H1 (cell line): ENCODE measurements around the gene PPEF2. TPM values are rescaled to one million over a fixed set of nuclear protein-coding genes. Genes with fewer than 3 reads are reported as not detected.

ENCODE experiments used
- CTCF ChIA-PET: fragments of 300-600 bp; sonication (Branson Sonifier 250); formaldehyde crosslinking; loops from one replicate; lab custom pipeline; 2021; ENCODE audit not compliant: partially characterized antibody; lab: Charles Lee
- POLR2A ChIA-PET: fragments of 300-600 bp; sonication (Branson Sonifier 250); formaldehyde crosslinking; loops from one replicate; lab custom pipeline; 2021; ENCODE audit warnings: inconsistent platforms; ENCODE audit not compliant: partially characterized antibody; lab: Charles Lee
- DNase-seq, 2 experiments: peaks; one replicate each; pipeline versions ENCODE4 v3.0.0 to v3.0.0-alpha.2; 2010 to 2022; ENCODE audit warnings: low spot score in 2 of 2, low read depth in 1 of 2, mixed read lengths in 1 of 2
- FAIRE-seq: peaks from 2 replicates; lab custom pipeline; 2011; peaks lifted over from hg19 to GRCh38; lab: Jason Lieb, UNC
- H2AFZ ChIP-seq: 2 replicates; pipeline ENCODE4 v1.8.1; 2012; ENCODE audit warnings: low read length, inconsistent platforms
- H2AK5ac ChIP-seq: 2 replicates; pipeline ENCODE4 v1.6.1; 2013; ENCODE audit warnings: low read depth, low read length
- H2BK120ac ChIP-seq: replicated peaks from 2 replicates; pipeline ENCODE3; 2013; ENCODE audit warnings: low read depth, low read length, inconsistent platforms
- H2BK12ac ChIP-seq: 2 replicates; pipeline ENCODE4 v1.6.1; 2013; ENCODE audit warnings: low read depth, low read length
- H2BK15ac ChIP-seq: 2 replicates; pipeline ENCODE4 v1.6.1; 2013; ENCODE audit warnings: low read length
- H2BK20ac ChIP-seq: 2 replicates; pipeline ENCODE4 v1.6.1; 2013; ENCODE audit warnings: low read length
- H2BK5ac ChIP-seq: 2 replicates; pipeline ENCODE4 v1.6.1; 2013; ENCODE audit warnings: low read depth, low read length
- H3K14ac ChIP-seq: 2 replicates; pipeline ENCODE4 v1.6.1; 2013; ENCODE audit warnings: inconsistent platforms; ENCODE audit not compliant: insufficient read length
- H3K18ac ChIP-seq: 2 replicates; pipeline ENCODE4 v1.6.1; 2013; ENCODE audit warnings: low read length; ENCODE audit errors: extremely low read depth
- H3K23ac ChIP-seq: 2 replicates; pipeline ENCODE4 v1.6.1; 2013; ENCODE audit warnings: inconsistent platforms; ENCODE audit not compliant: insufficient read length
- H3K23me2 ChIP-seq: 2 replicates; pipeline ENCODE4 v1.6.1; 2013; ENCODE audit warnings: low read depth, low read length
- H3K27ac ChIP-seq: 2 replicates; pipeline ENCODE4 v1.6.1; 2011; ENCODE audit warnings: low read depth, low read length, inconsistent platforms
- H3K27me3 ChIP-seq, 4 experiments: replicated peaks in 1 of 4; 1 replicate in 1 of 4; 2 replicates in 3 of 4; pipeline versions ENCODE4 v1.6.1 to v1.8.1; 2011 to 2013; ENCODE audit warnings: low read length in 3 of 4, mild to moderate bottlenecking in 3 of 4, inconsistent platforms in 2 of 4, mixed read lengths in 2 of 4, moderate library complexity in 1 of 4; ENCODE audit not compliant: control insufficient read depth in 3 of 4, insufficient read depth in 3 of 4; ENCODE audit errors: extremely low read depth in 1 of 4
- H3K36me3 ChIP-seq, 4 experiments: 2 replicates each; pipeline versions ENCODE4 v1.6.1 to v1.8.1; 2011 to 2013; ENCODE audit warnings: mild to moderate bottlenecking in 4 of 4, low read length in 3 of 4, moderate library complexity in 2 of 4, control low read depth in 1 of 4, inconsistent platforms in 1 of 4; ENCODE audit not compliant: insufficient read depth in 4 of 4, control insufficient read depth in 2 of 4
- H3K4ac ChIP-seq: replicated peaks from 2 replicates; pipeline ENCODE3; 2013; ENCODE audit warnings: low read length, low read depth, mixed read lengths, inconsistent platforms; ENCODE audit not compliant: insufficient read length
- H3K4me1 ChIP-seq, 4 experiments: replicated peaks in 1 of 4; 1 replicate in 1 of 4; 2 replicates in 3 of 4; pipeline versions ENCODE4 v1.6.1 to v1.8.1; 2011 to 2013; ENCODE audit warnings: low read length in 3 of 4, inconsistent platforms in 2 of 4, mixed read lengths in 1 of 4; ENCODE audit not compliant: insufficient read depth in 4 of 4, control insufficient read depth in 3 of 4
- H3K4me2 ChIP-seq, 2 experiments: 2 replicates each; pipeline versions ENCODE4 v1.6.1 to v1.8.1; 2011 to 2013; ENCODE audit warnings: low read depth in 2 of 2, low read length in 2 of 2, control low read depth in 1 of 2, inconsistent platforms in 1 of 2, mild to moderate bottlenecking in 1 of 2; ENCODE audit not compliant: insufficient read depth in 1 of 2
- H3K4me3 ChIP-seq, 4 experiments: fragments of 200-600, 300-600 bp in 1 of 4; sonication (generic), shearing (Covaris generic), sonication (Bioruptor Twin) in 1 of 4; 2 replicates each; pipeline versions ENCODE4 v1.5.1 to v1.8.1; 2011 to 2016; ENCODE audit warnings: low read length in 4 of 4, low read depth in 3 of 4, control low read depth in 2 of 4, inconsistent platforms in 2 of 4, mild to moderate bottlenecking in 2 of 4, mixed read lengths in 1 of 4, moderate library complexity in 1 of 4; ENCODE audit not compliant: insufficient read depth in 2 of 4; ENCODE audit errors: extremely low read depth in 1 of 4
- H3K56ac ChIP-seq: replicated peaks from 2 replicates; pipeline ENCODE3; 2013; ENCODE audit warnings: low read depth, mild to moderate bottlenecking, mixed read lengths, low read length, inconsistent platforms; ENCODE audit not compliant: insufficient read length
- H3K79me1 ChIP-seq: 2 replicates; pipeline ENCODE4 v1.6.1; 2013; ENCODE audit warnings: low read depth, low read length, control low read depth
- H3K79me2 ChIP-seq, 2 experiments: 2 replicates each; pipeline versions ENCODE4 v1.6.1 to v1.8.1; 2012 to 2013; ENCODE audit warnings: low read length in 2 of 2, mild to moderate bottlenecking in 2 of 2, inconsistent platforms in 1 of 2; ENCODE audit not compliant: insufficient read depth in 2 of 2, control insufficient read depth in 1 of 2
- H3K9ac ChIP-seq, 4 experiments: replicated peaks in 1 of 4; 1 replicate in 1 of 4; 2 replicates in 3 of 4; pipeline versions ENCODE4 v1.6.1 to v1.8.1; 2011 to 2013; ENCODE audit warnings: low read depth in 3 of 4, low read length in 3 of 4, control low read depth in 2 of 4, mild to moderate bottlenecking in 2 of 4, moderate library complexity in 2 of 4, inconsistent platforms in 1 of 4; ENCODE audit errors: extremely low read depth in 1 of 4
- H3K9me3 ChIP-seq, 2 experiments: 2 replicates each; pipeline versions ENCODE4 v1.6.1 to v1.8.1; 2012 to 2013; ENCODE audit warnings: mild to moderate bottlenecking in 2 of 2, moderate library complexity in 2 of 2, control low read depth in 1 of 2, inconsistent platforms in 1 of 2, low read depth in 1 of 2, low read length in 1 of 2, mixed read lengths in 1 of 2; ENCODE audit not compliant: insufficient read depth in 2 of 2
- H4K20me1 ChIP-seq, 2 experiments: replicated peaks in 1 of 2; 2 replicates each; pipeline versions ENCODE3 to v1.8.1; 2011 to 2013; ENCODE audit warnings: inconsistent platforms in 2 of 2, low read length in 2 of 2, mild to moderate bottlenecking in 1 of 2; ENCODE audit not compliant: insufficient read depth in 2 of 2, control insufficient read depth in 1 of 2
- H4K5ac ChIP-seq: 2 replicates; pipeline ENCODE4 v1.6.1; 2013; ENCODE audit warnings: low read length, low read depth, mixed read lengths, inconsistent platforms; ENCODE audit not compliant: insufficient read length
- H4K8ac ChIP-seq: 2 replicates; pipeline ENCODE4 v1.8.0; 2013; ENCODE audit warnings: mild to moderate bottlenecking, moderate library complexity, low read length, inconsistent platforms; ENCODE audit not compliant: insufficient read depth; ENCODE audit errors: extremely low read depth
- H4K91ac ChIP-seq: replicated peaks from 2 replicates; pipeline ENCODE3; 2013; ENCODE audit warnings: low read length, mixed read lengths, inconsistent platforms; ENCODE audit not compliant: insufficient read length
- BACH1 ChIP-seq: IDR thresholded peaks from 2 replicates; pipeline ENCODE4 v1.6.1; 2012; ENCODE audit warnings: low read length, improper control_type of control experiment
- NANOG ChIP-seq: IDR thresholded peaks from 2 replicates; pipeline ENCODE4 v1.6.1; 2011; ENCODE audit warnings: low read length, low read depth, mild to moderate bottlenecking, inconsistent platforms; ENCODE audit not compliant: insufficient read depth, poor library complexity, severe bottlenecking
- NRF1 ChIP-seq: IDR thresholded peaks from 2 replicates; pipeline ENCODE4 v1.6.1; 2011; ENCODE audit warnings: mild to moderate bottlenecking, low read depth, low read length, improper control_type of control experiment
- RAD21 ChIP-seq, 2 experiments: IDR thresholded peaks in 1 of 2; conservative IDR thresholded peaks in 1 of 2; 2 replicates each; pipeline ENCODE4 v1.6.1; 2011; ENCODE audit warnings: low read depth in 2 of 2, low read length in 2 of 2, improper control_type of control experiment in 1 of 2, inconsistent platforms in 1 of 2, mild to moderate bottlenecking in 1 of 2, moderate library complexity in 1 of 2
- TCF12 ChIP-seq: IDR thresholded peaks from 2 replicates; pipeline ENCODE4 v1.6.1; 2011; ENCODE audit warnings: low read depth, mild to moderate bottlenecking, low read length
- WGBS, 2 experiments: shearing (Covaris generic) in 1 of 2; methylation state at CpG; one replicate each; pipeline versions ENCODE4 v1.1.6 to v1.1.7; 2013 to 2015; ENCODE audit warnings: low lambda C conversion rate in 2 of 2, mixed read lengths in 2 of 2, inconsistent platforms in 1 of 2, low coverage in 1 of 2, missing lambda C conversion rate in 1 of 2; ENCODE audit not compliant: insufficient replicate concordance in 2 of 2, insufficient coverage in 1 of 2, insufficient read length in 1 of 2; ENCODE audit errors: extremely low coverage in 1 of 2, missing lambda C conversion rate in 1 of 2; 5-methylcytosine and 5-hydroxymethylcytosine counted together
- polyA plus RNA-seq, 7 experiments: library from polyadenylated mRNA; depleted of rRNA in 3 of 7; stranded (reverse) in 5 of 7; unstranded in 2 of 7; fragments of >200 nt in 5 of 7; fragments of 200-250 nt in 2 of 7; gene quantifications; 1 replicate in 5 of 7; 2 replicates in 1 of 7; 4 replicates in 1 of 7; pipeline versions ENCODE4 v1.2.1 to v1.2.3, GENCODE V29; 2011 to 2013; ENCODE audit warnings: missing spikeins in 2 of 7, mixed read lengths in 2 of 7
- total RNA-seq: library from RNA; stranded (reverse); fragmentation: NEBNext Ultra II Directional; extraction: Animal tissue kit (Norgen Biotek cat#: 25700); gene quantifications from 2 replicates; pipeline ENCODE4 v1.2.1, GENCODE V29; 2021
- TF ChIP-seq, protein P1 (sequence below): IDR thresholded peaks from 2 replicates; pipeline ENCODE4 v1.6.1; 2011; ENCODE audit warnings: low read depth, mild to moderate bottlenecking, low read length; ENCODE audit not compliant: insufficient read depth
- TF ChIP-seq, protein P2 (sequence below): IDR thresholded peaks from 2 replicates; pipeline ENCODE4 v1.6.1; 2012; ENCODE audit warnings: inconsistent platforms
- TF ChIP-seq, protein P3 (sequence below): IDR thresholded peaks from 2 replicates; pipeline ENCODE4 v1.6.1; 2012; ENCODE audit warnings: inconsistent platforms
- TF ChIP-seq, protein P4 (sequence below), 3 experiments: IDR thresholded peaks; 1 replicate in 2 of 3; 2 replicates in 1 of 3; pipeline versions ENCODE4 v1.5.1 to v1.6.1; 2011; ENCODE audit warnings: low read length in 3 of 3, mild to moderate bottlenecking in 3 of 3, inconsistent platforms in 2 of 3, low read depth in 1 of 3, moderate library complexity in 1 of 3; ENCODE audit not compliant: insufficient read depth in 1 of 3; ENCODE audit errors: control extremely low read depth in 1 of 3

Gene PPEF2
- total and polyA plus RNA-seq, 2 of the 8 experiments (the other 6 are each of a cell fraction or from before 2014, with no cell fraction given) = not detected

DNA sequence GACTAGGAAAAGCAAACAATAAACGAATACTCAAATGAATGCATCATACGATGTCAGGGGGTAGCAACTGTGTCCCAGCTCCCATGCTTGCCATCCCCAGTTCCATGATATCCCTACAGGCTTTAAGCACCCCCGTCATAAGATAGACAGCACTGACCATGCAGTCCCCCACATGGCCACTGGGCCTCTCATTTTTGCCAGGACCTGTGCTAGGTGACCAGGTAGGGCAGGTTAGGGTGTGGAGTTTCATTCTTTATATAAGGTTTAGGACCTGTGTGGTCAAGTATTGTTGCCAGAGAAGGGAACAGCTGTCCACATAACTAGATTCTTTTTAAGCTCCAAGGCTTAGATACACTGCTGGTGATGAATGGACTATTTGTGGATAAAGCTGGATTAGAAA, 9.7 kb downstream of the PPEF2 start:
- Histone ChIP-seq H3K56ac (no peak overlapping the region), H3K4ac (no peak overlapping the region), H3K9ac (no peak overlapping the region), H2BK5ac (no peak overlapping the region), H3K79me2 (no peaks in the 10 kb centered on the region), H3K23ac (no peak overlapping the region), H2BK20ac (no peak overlapping the region), H2BK120ac (no peak overlapping the region), H3K36me3 (no peaks in the 10 kb centered on the region), H4K91ac (no peak overlapping the region), H3K27ac (no peak overlapping the region), H3K4me3 (no peak overlapping the region), H2BK12ac (no peak overlapping the region), H3K4me1 (no peaks in the 10 kb centered on the region), H4K20me1 (no peaks in the 10 kb centered on the region), H3K27me3 (no peaks in the 10 kb centered on the region), H3K4me2 (no peak overlapping the region), H2AK5ac (no peak overlapping the region), H3K23me2 (no peaks in the 10 kb centered on the region), H4K8ac (no peak overlapping the region), H2BK15ac (no peak overlapping the region), H4K5ac (no peak overlapping the region), H3K14ac (no peak overlapping the region), H3K9me3 (no peaks in the 10 kb centered on the region), H3K18ac (no peak overlapping the region), H3K79me1 (no peaks in the 10 kb centered on the region), H2AFZ (no peak overlapping the region)
- DNase-seq (no peak), FAIRE-seq (peak; percentile 78)
- WGBS, 2 experiments = 87% methylated on average over 3 of the region's 3 CpGs; no CpG with 5 or more reads in 1 of the 2 experiments
- ChIA-PET CTCF (interaction anchor here (0.6 to 8.1 kb wide), 20 partner anchors 11 to 201 kb away, joined by 3 to 144 read pairs (median 5); partner anchors contain the start of genes NAAA and PPEF2), POLR2A (no interaction called here)
- TF ChIP-seq, protein P1, sequence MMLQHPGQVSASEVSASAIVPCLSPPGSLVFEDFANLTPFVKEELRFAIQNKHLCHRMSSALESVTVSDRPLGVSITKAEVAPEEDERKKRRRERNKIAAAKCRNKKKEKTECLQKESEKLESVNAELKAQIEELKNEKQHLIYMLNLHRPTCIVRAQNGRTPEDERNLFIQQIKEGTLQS = no peak
- no peak for TF ChIP-seq NANOG
- TF ChIP-seq, protein P2, sequence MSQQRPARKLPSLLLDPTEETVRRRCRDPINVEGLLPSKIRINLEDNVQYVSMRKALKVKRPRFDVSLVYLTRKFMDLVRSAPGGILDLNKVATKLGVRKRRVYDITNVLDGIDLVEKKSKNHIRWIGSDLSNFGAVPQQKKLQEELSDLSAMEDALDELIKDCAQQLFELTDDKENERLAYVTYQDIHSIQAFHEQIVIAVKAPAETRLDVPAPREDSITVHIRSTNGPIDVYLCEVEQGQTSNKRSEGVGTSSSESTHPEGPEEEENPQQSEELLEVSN = no peak
- peak in 1 of 2 experiments; percentile 41; a peak in 2 of 4 replicates for TF ChIP-seq RAD21 (IDR thresholded peaks at IDR 0.05 in 1 of 2, conservative IDR thresholded peaks at IDR 0.05 in 1 of 2; ENCODE audit: low read depth in 2 of 2, low read length in 2 of 2)
- no peak for TF ChIP-seq TCF12
- TF ChIP-seq, protein P3, sequence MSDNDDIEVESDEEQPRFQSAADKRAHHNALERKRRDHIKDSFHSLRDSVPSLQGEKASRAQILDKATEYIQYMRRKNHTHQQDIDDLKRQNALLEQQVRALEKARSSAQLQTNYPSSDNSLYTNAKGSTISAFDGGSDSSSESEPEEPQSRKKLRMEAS = no peak
- TF ChIP-seq, protein P4, sequence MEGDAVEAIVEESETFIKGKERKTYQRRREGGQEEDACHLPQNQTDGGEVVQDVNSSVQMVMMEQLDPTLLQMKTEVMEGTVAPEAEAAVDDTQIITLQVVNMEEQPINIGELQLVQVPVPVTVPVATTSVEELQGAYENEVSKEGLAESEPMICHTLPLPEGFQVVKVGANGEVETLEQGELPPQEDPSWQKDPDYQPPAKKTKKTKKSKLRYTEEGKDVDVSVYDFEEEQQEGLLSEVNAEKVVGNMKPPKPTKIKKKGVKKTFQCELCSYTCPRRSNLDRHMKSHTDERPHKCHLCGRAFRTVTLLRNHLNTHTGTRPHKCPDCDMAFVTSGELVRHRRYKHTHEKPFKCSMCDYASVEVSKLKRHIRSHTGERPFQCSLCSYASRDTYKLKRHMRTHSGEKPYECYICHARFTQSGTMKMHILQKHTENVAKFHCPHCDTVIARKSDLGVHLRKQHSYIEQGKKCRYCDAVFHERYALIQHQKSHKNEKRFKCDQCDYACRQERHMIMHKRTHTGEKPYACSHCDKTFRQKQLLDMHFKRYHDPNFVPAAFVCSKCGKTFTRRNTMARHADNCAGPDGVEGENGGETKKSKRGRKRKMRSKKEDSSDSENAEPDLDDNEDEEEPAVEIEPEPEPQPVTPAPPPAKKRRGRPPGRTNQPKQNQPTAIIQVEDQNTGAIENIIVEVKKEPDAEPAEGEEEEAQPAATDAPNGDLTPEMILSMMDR (IDR thresholded peaks at IDR 0.05; ENCODE audit: control extremely low read depth in 1 of 3, insufficient read depth in 1 of 3, low read depth in 1 of 3, low read length in 3 of 3) = peak in 2 of 3 experiments; percentile 58 to 60; a peak in 3 of 4 replicates
- no peak for TF ChIP-seq BACH1
- TF ChIP-seq NRF1 = no peak
